ENCODE measurements around the gene PNMA8B.

DNA sequence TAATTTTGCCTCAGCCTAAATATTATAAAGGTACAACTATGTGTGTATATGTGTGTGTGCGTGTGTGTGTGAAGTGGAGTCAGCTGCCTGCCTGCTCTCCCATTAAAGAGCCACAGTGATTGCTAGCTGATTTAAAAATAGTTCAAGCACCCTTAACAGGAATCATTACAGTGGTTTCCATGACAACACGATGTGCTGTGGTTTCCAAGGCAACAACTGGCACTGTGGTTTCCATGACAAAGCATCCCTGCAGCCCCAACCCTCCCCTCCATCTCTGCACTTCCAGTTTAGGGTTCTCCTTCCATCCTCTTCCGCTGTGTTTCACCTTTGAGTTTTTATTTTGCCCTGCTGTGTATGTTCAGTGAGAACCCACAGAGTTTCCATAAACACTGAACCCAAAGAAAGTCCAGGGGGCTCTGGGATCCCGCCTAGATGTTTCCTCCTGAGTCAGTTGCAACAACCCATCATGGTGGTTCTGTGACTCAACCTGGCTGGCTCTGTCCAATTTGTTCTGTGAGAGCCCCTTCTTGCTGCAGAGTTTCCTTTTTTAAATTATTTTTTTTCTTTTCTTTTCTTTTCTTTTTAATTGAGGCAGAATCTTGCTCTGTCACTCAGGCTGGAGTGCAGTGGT lies 17.2 kb downstream of the PNMA8B start:
- no peak for TF ChIP-seq CTCF (IDR thresholded peaks at IDR 0.05; ENCODE audit: low read depth, low read length)
- no peak for TF ChIP-seq EZH2phosphoT487 (IDR thresholded peaks at IDR 0.05; ENCODE audit: low read depth)
